Measurements from ENCODE around the gene MRC2.
"Not testable (repeated sequence)": the region's sequence is repeated elsewhere in the genome, so short reads cannot be mapped to it uniquely, and the experiment has no call there.

The MRC2 gene

DNA sequence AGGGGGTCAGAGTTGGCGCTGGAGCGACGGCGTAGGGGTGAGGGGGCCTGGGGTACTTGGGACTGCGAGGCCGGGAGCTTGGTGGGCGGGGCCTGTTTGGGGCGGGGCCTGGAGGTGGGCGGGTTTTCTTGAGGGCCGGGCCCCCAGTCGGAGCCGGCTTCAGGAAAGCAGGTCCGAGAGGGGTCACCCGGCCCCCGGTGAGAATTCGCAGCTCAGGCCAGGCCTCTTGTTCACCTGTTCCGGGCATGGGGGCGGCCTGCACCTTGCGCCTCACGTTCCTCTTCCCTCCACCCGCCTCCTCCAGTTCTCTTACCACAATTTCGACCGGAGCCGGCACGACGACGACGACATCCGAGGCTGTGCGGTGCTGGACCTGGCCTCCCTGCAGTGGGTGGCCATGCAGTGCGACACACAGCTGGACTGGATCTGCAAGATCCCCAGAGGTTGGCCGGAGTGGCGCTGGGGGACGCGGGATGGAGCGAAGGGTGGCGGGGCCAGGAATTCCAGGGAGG is 52.5 kb downstream of the MRC2 start:
- no peak for DNase-seq

GRCh38 chr17:62680541-62681052 is 53.1 kb downstream of the MRC2 start:
- DNase-seq = peak in 18 of 56 donors; percentile 7 to 69 (median 39)

GRCh38 chr17:62681061-62681938 is 53.8 kb downstream of the MRC2 start:
- no peak for DNase-seq

- peak in 24 of 56 donors; percentile 6 to 64 (median 40) for DNase-seq
These were observed 54.5 kb downstream of the MRC2 start for GRCh38 chr17:62681939-62682381.

GRCh38 chr17:62684179-62684578 is 56.7 kb downstream of the MRC2 start:
- DNase-seq = no peak

- DNase-seq = no peak
These were observed 60.5 kb downstream of the MRC2 start for GRCh38 chr17:62687997-62688396.

- DNase-seq = peak in 1 of 56 donors; percentile 22
These were observed 61.1 kb downstream of the MRC2 start for GRCh38 chr17:62688398-62689160.

GRCh38 chr17:62689441-62690167 is 62.1 kb downstream of the MRC2 start:
- no peak for DNase-seq

GRCh38 chr17:62690168-62690897 is 62.9 kb downstream of the MRC2 start:
- DNase-seq = no peak

DNA sequence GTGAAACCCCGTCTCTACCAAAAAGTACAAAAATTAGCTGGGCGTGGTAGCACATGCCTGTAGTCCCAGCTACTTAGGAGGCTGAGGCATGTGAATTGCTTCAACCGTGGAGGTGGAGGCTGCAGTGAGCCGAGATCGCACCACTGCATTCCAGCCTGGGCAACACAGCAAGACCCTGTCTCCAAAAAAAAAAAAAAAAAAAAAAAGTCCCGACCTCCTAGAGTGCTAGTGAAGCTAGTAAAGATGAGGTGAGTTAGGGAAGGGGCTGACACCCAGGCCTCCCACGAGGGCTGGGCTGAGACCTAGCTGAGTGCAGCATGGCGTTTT is 64.1 kb downstream of the MRC2 start:
- not testable (repeated sequence) for DNase-seq

DNA sequence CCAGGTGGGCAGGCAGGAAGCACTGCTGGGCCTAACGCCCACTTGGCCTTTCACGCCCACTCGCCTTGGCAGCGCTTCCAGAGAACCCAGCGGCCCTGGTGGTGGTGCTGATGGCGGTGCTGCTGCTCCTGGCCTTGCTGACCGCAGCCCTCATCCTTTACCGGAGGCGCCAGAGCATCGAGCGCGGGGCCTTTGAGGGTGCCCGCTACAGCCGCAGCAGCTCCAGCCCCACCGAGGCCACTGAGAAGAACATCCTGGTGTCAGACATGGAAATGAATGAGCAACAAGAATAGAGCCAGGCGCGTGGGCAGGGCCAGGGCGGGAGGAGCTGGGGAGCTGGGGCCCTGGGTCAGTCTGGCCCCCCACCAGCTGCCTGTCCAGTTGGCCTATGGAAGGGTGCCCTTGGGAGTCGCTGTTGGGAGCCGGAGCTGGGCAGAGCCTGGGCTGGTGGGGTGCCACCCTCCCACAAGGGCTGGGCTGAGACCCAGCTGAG is 64.7 kb downstream of the MRC2 start:
- no peak for DNase-seq

- DNase-seq = peak in 2 of 56 donors; percentile 12
These were observed 65.4 kb downstream of the MRC2 start for GRCh38 chr17:62692721-62693431.

GRCh38 chr17:62693616-62694409 is 66.3 kb downstream of the MRC2 start:
- no peak for DNase-seq

GRCh38 chr17:62695093-62695738 is 67.7 kb downstream of the MRC2 start:
- not testable (repeated sequence) for DNase-seq

DNA sequence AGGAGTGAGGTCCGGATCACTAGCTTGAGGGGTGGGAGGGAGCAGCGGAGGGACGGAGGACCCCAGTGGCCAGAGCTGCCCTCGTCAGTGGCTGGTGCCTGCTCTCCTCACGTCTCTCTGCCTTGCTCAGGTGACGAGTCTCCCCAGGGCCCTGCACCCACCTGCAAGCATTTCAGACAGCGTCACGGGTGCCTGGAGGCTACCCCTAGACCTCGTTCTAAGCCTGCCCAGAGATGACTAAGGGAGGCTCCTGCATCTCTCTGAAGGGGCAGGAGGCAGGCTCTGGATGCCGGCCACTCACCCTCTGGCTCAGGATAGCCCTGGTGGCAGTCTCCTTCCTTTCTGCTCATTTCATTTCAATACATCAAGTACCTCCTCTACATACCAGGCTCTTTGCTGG is 68.8 kb downstream of the MRC2 start:
- DNase-seq = no peak

DNA sequence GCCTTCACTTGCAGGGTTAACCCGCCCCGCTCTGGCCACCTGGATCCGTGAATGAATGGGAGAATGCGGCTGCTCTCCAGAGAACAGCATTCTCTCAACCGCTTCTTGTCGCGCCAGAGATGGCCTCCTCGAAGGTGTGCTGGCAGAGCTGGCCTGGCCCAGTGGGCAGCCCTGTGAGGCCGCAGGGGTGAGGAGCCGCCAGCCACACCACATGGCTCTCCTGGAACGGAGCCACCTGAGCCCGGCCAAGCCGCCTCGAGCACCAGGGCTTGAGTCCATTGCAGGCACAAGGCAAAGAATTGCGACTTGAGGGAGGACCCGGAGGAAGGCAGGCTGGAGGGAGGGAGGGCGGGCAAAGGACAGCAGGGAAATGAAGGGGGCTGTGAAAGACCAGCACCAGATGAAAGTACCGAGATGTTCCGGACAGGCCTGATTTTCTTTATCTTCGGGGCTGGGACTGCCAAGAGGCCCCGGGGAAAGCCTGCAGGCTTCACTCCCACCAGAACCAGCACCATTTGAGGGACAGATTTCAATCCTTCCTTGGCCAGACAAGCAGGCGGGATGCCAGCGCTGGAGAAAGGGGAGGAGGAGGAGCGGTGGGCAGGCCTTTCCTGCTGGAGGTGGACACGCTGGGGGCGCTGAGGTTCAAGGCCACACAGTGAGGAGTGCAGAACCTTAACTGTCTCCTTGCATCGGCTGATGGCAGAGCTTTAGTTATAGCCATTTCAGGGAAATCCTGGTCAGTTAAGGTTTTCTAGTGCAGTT is 69.4 kb downstream of the MRC2 start:
- DNase-seq = peak in 17 of 56 donors; percentile 5 to 53 (median 20)

DNA sequence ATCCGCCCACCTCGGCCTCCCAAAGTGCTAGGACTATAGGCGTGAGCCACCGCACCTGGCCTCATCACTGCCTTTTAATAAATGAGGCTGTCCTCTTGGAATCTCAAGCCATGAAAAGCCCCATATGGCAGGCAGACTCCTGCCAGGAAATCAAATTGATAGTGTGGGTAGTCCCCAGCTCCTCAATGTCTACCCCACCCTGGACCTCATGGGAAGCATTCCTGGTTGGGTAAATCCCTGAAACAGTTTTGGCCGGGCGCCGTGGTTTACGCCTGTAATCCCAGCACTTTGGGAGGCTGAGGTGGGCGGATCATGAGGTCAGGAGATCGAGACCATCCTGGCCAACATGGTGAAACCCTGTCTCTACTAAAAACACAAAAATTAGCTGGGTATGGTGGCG is 71.0 kb downstream of the MRC2 start:
- not testable (repeated sequence) for DNase-seq
